Sigmoid colon (tissue), 7 donors: Measurements from ENCODE around the gene RHOXF2B. TPM values are rescaled to one million over a fixed set of nuclear protein-coding genes. Genes with fewer than 3 reads are reported as not detected.
A peak's percentile ranks its signal among the peaks of the same experiment; 100 is the strongest.
"Not testable (repeated sequence)": the region's sequence is repeated elsewhere in the genome, so short reads cannot be mapped to it uniquely, and the experiment has no call there.

Experiments
- DNase-seq: peaks from one replicate; pipeline ENCODE4 v3.0.0-alpha.2; 2019
- H3K27ac ChIP-seq, 4 donors: fragments of 200-600 bp; sonication (generic); one replicate each; pipeline ENCODE4 v1.5.1; 2016 to 2019; ENCODE audit warnings: mild to moderate bottlenecking in 1 of 4
- H3K27me3 ChIP-seq, 3 donors: fragments of 200-600 bp; sonication (generic); one replicate each; pipeline ENCODE4 v1.5.1; 2019; ENCODE audit warnings: mild to moderate bottlenecking in 1 of 3
- H3K36me3 ChIP-seq, 4 donors: fragments of 200-600 bp; sonication (generic); one replicate each; pipeline ENCODE4 v1.5.1; 2016 to 2019
- H3K4me1 ChIP-seq, 4 donors: fragments of 200-600 bp; sonication (generic); one replicate each; pipeline ENCODE4 v1.5.1; 2017 to 2019
- H3K4me3 ChIP-seq, 4 donors: fragments of 200-600 bp; sonication (generic); one replicate each; pipeline ENCODE4 v1.5.1; 2017 to 2019; ENCODE audit warnings: mild to moderate bottlenecking in 2 of 4, moderate library complexity in 1 of 4
- H3K9me3 ChIP-seq, 4 donors: fragments of 200-600 bp in 3 of 4; sonication (generic) in 3 of 4; one replicate each; pipeline versions ENCODE4 v1.5.1 to v1.6.1; 2013 to 2019
- CTCF ChIP-seq, 4 experiments: fragments of 450-650 bp in 3 of 4; fragments of 200-600 bp in 1 of 4; IDR thresholded peaks; one replicate each; pipeline ENCODE4 v1.5.1; 2016 to 2019; ENCODE audit warnings: antibody characterized with exemption in 4 of 4, mild to moderate bottlenecking in 3 of 4, moderate library complexity in 2 of 4
- EP300 ChIP-seq, 4 donors: sonication (generic); formaldehyde crosslinking; IDR thresholded peaks; one replicate each; pipeline ENCODE4 v1.6.1; 2017; ENCODE audit warnings: antibody characterized with exemption in 4 of 4
- POLR2A ChIP-seq, 2 donors: fragments of 450-650 bp; IDR thresholded peaks; one replicate each; pipeline ENCODE4 v1.6.1; 2016; ENCODE audit warnings: antibody characterized with exemption in 2 of 2, mild to moderate bottlenecking in 2 of 2, moderate library complexity in 2 of 2
- POLR2AphosphoS5 ChIP-seq, 4 donors: sonication (generic); formaldehyde crosslinking; IDR thresholded peaks; one replicate each; pipeline ENCODE4 v1.6.1; 2017; ENCODE audit warnings: antibody characterized with exemption in 4 of 4
- WGBS, 2 donors: extraction: QIAGEN DNeasy Blood & Tissue Kit; methylation state at CpG; one replicate each; pipeline ENCODE4 v1.1.7; 2013; 5-methylcytosine and 5-hydroxymethylcytosine counted together
- intact Hi-C: fragments of 100-400 bp; cut with DNase I; formaldehyde crosslinking; loops from one replicate; pipeline ENCODE4 v1.15.1; 2023
- polyA plus RNA-seq, 3 donors: library from polyadenylated mRNA; stranded (reverse); fragments of 200-250 nt; gene quantifications; one replicate each; pipeline ENCODE4 v1.2.3, GENCODE V29; 2013
- total RNA-seq, 4 donors: library from RNA; depleted of rRNA; stranded (reverse); fragments of >200 nt; gene quantifications; one replicate each; pipeline ENCODE4 v1.1.0, GENCODE V29; 2016
- donor health status: healthy with polysubstance abuse.
- donor health status: Bipolar disorder and iron deficiency.
- donor health status: healthy.

RHOXF2B gene
- total RNA-seq, result not detected
- polyA plus RNA-seq, result not detected

- H3K27me3 ChIP-seq, H3K4me1 ChIP-seq, H3K27ac ChIP-seq, H3K36me3 ChIP-seq, H3K9me3 ChIP-seq, intact Hi-C loops, DNase-seq, H3K4me3 ChIP-seq: not testable (repeated sequence)
- no CpG with 5 or more reads among the region's 15 CpGs for WGBS, 2 donors
Observed at GRCh38 chrX:120077590-120077989, at the start of gene RHOXF2B. Gene RHOXF2B (minus strand): TSS chrX:120077690. CDS start chrX:120077552, 138 bp downstream.

GRCh38 chrX:120125444-120125843, 48.0 kb upstream of the RHOXF2B start:
- H3K27me3 ChIP-seq, result no peaks in the 10 kb centered on the region
- H3K4me3 ChIP-seq, result no peak overlapping the region
- H3K27ac ChIP-seq, result peak overlapping the region in 2 of 4 donors; percentile 12 to 18
- H3K36me3 ChIP-seq, result no peaks in the 10 kb centered on the region
- TF ChIP-seq POLR2A (IDR thresholded peaks at IDR 0.05) (no peak), CTCF (IDR thresholded peaks at IDR 0.05) (no peak), EP300 (IDR thresholded peaks at IDR 0.05) (no peak), POLR2AphosphoS5 (IDR thresholded peaks at IDR 0.05) (no peak)
- no peak for DNase-seq
- H3K9me3 ChIP-seq, result no peaks in the 10 kb centered on the region
- 91 to 93% methylated on average over 3 of the region's 3 CpGs for WGBS, 2 donors
- intact Hi-C loops, result no loop called here
- peaks cover 0 to 12% (median 0%) of the 10 kb centered on the region in 4 donors for H3K4me1 ChIP-seq

- Histone ChIP-seq H3K4me1 (peaks cover 0 to 7% (median 0%) of the 10 kb centered on the region in 4 donors), H3K36me3 (no peaks in the 10 kb centered on the region), H3K27me3 (no peaks in the 10 kb centered on the region), H3K27ac (no peak overlapping the region), H3K9me3 (no peaks in the 10 kb centered on the region), H3K4me3 (no peak overlapping the region)
- 79 to 83% methylated on average over 12 of the region's 12 CpGs for WGBS, 2 donors
- intact Hi-C loops, result no loop called here
- TF ChIP-seq POLR2AphosphoS5 (IDR thresholded peaks at IDR 0.05), result no peak
- DNase-seq, result no peak
Observed at GRCh38 chrX:120120223-120120622, 42.7 kb upstream of the RHOXF2B start.

GRCh38 chrX:120115438-120115963, 38.0 kb upstream of the RHOXF2B start, which contains the start of gene RHOXF1:
Gene RHOXF1 (minus strand): TSS chrX:120115913. CDS start chrX:120115862, 51 bp downstream.
- TF ChIP-seq EP300 (IDR thresholded peaks at IDR 0.05) (no peak), CTCF (IDR thresholded peaks at IDR 0.05) (no peak), POLR2A (IDR thresholded peaks at IDR 0.05) (no peak), POLR2AphosphoS5 (IDR thresholded peaks at IDR 0.05) (no peak)
- Histone ChIP-seq H3K27me3 (no peaks in the 10 kb centered on the region), H3K9me3 (no peaks in the 10 kb centered on the region), H3K27ac (no peak within 1 kb of the TSS), H3K4me3 (no peak within 1 kb of the TSS), H3K36me3 (no peaks in the 10 kb centered on the region), H3K4me1 (no peaks in the 10 kb centered on the region)
- intact Hi-C loops, result loop anchor here (10.0 kb wide), 1 partner anchor 599 kb away; no protein-coding TSS in a partner anchor
- 96 to 97% methylated on average over 35 of the region's 35 CpGs for WGBS, 2 donors
- DNase-seq, result no peak

- no peaks in the 10 kb centered on the region for H3K9me3 ChIP-seq
- H3K36me3 ChIP-seq, result no peaks in the 10 kb centered on the region
- intact Hi-C loops, result loop anchor here (10.0 kb wide), 1 partner anchor 603 kb away; no protein-coding TSS in a partner anchor
- no peaks in the 10 kb centered on the region for H3K27me3 ChIP-seq
- H3K27ac ChIP-seq, result no peak overlapping the region
- no peak for DNase-seq
- H3K4me1 ChIP-seq, result no peaks in the 10 kb centered on the region
- H3K4me3 ChIP-seq, result no peak overlapping the region
- no peak for TF ChIP-seq EP300 (IDR thresholded peaks at IDR 0.05)
- no peak for TF ChIP-seq CTCF (IDR thresholded peaks at IDR 0.05)
- TF ChIP-seq POLR2A (IDR thresholded peaks at IDR 0.05), result no peak
- no peak for TF ChIP-seq POLR2AphosphoS5 (IDR thresholded peaks at IDR 0.05)
Observed at GRCh38 chrX:120111611-120112010, 34.1 kb upstream of the RHOXF2B start.

GRCh38 chrX:120109378-120109777, 31.9 kb upstream of the RHOXF2B start:
- Histone ChIP-seq H3K4me1 (no peaks in the 10 kb centered on the region), H3K27ac (no peak overlapping the region), H3K27me3 (no peaks in the 10 kb centered on the region), H3K4me3 (no peak overlapping the region), H3K36me3 (no peaks in the 10 kb centered on the region), H3K9me3 (no peaks in the 10 kb centered on the region)
- intact Hi-C loops, result no loop called here
- DNase-seq, result no peak
- TF ChIP-seq POLR2A (IDR thresholded peaks at IDR 0.05) (no peak), EP300 (IDR thresholded peaks at IDR 0.05) (no peak), CTCF (IDR thresholded peaks at IDR 0.05) (no peak), POLR2AphosphoS5 (IDR thresholded peaks at IDR 0.05) (no peak)
- WGBS, 2 donors, result 69 to 81% methylated on average over 1 of the region's 1 CpG

- H3K9me3 ChIP-seq, H3K36me3 ChIP-seq, H3K4me3 ChIP-seq, intact Hi-C loops, H3K4me1 ChIP-seq, H3K27me3 ChIP-seq, H3K27ac ChIP-seq, DNase-seq: not testable (repeated sequence)
- 93 to 95% methylated on average over 2 of the region's 2 CpGs for WGBS, 2 donors
Observed at GRCh38 chrX:120104707-120105106, 27.2 kb upstream of the RHOXF2B start.

GRCh38 chrX:120101057-120101456, 23.6 kb upstream of the RHOXF2B start:
- H3K27ac ChIP-seq, intact Hi-C loops, H3K4me1 ChIP-seq: not testable (repeated sequence)

More at GRCh38 chrX:120101057-120101456, 23.6 kb upstream of the RHOXF2B start:
- not testable (repeated sequence) for H3K36me3 ChIP-seq, H3K27me3 ChIP-seq, DNase-seq, H3K4me3 ChIP-seq, H3K9me3 ChIP-seq
- 85 to 93% methylated on average over 2 of the region's 2 CpGs for WGBS, 2 donors
